Activated CD4-positive, alpha-beta T cell treated with anti-CD3 and anti-CD28 coated beads for 36 hours (primary cell): ENCODE results near the gene MRPL22. TPM values are rescaled to one million over a fixed set of nuclear protein-coding genes. Genes with fewer than 3 reads are reported as not detected.
"Not testable (repeated sequence)": the region's sequence is repeated elsewhere in the genome, so short reads cannot be mapped to it uniquely, and the experiment has no call there.

Experiments
- ATAC-seq: fragments of 200-7000 bp; cut with Tn5 transposase; one replicate; pipeline ENCODE4 v1.10.0; 2021; ENCODE audit warnings: mild to moderate bottlenecking, moderate library complexity
- CTCF ChIA-PET: fragments of 350-600 bp; sonication (Branson Sonifier 250); formaldehyde crosslinking; loops from one replicate; lab custom pipeline; 2021; ENCODE audit warnings: antibody characterized with exemption; lab: Charles Lee
- POLR2A ChIA-PET: fragments of 350-600 bp; sonication (Branson Sonifier 250); formaldehyde crosslinking; loops from one replicate; lab custom pipeline; 2021; ENCODE audit warnings: antibody characterized with exemption, inconsistent platforms; lab: Charles Lee
- DNase-seq: peaks from one replicate; pipeline ENCODE4 v3.0.0-alpha.2; 2020
- H3K27ac Mint-ChIP-seq: one replicate; pipeline ENCODE4 v1.8.0; 2021; ENCODE audit warnings: mixed read lengths
- H3K27me3 Mint-ChIP-seq: one replicate; pipeline ENCODE4 v1.8.0; 2021; ENCODE audit warnings: mixed read lengths
- H3K36me3 Mint-ChIP-seq: one replicate; pipeline ENCODE4 v1.8.0; 2021; ENCODE audit warnings: low read depth, mixed read lengths
- H3K4me1 Mint-ChIP-seq: one replicate; pipeline ENCODE4 v1.8.0; 2021; ENCODE audit warnings: mixed read lengths
- H3K4me3 Mint-ChIP-seq: one replicate; pipeline ENCODE4 v1.8.0; 2021; ENCODE audit warnings: mild to moderate bottlenecking, moderate library complexity, mixed read lengths
- H3K9me3 Mint-ChIP-seq: one replicate; pipeline ENCODE4 v1.8.0; 2021; ENCODE audit warnings: low read depth, mixed read lengths
- intact Hi-C, 2 experiments: fragments of 100-400 bp; cut with DNase I in 1 of 2; cut with micrococcal nuclease in 1 of 2; formaldehyde crosslinking; loops; one replicate each; pipeline versions ENCODE4 v1.14.2 to v1.15.1; 2022 to 2024; cut with DNase I, micrococcal nuclease
- total RNA-seq, 2 experiments: library from RNA; stranded (reverse); gene quantifications; one replicate each; pipeline ENCODE4 v1.2.3, GENCODE V29; 2021

MRPL22 gene
- total RNA-seq, 2 experiments from 2014 or later = 77.2 to 86.7 TPM

- Mint-ChIP-seq H3K36me3 (peaks cover 16% of the 10 kb centered on the region), H3K9me3 (no peaks in the 10 kb centered on the region), H3K27me3 (no peaks in the 10 kb centered on the region), H3K27ac (no peak overlapping the region), H3K4me1 (no peaks in the 10 kb centered on the region), H3K4me3 (no peak overlapping the region)
- ATAC-seq = no peak
- CTCF ChIA-PET = interaction anchor here (0.5 to 1.5 kb wide), 2 partner anchors 37 to 358 kb away, joined by 3 read pairs; no protein-coding TSS in a partner anchor
- POLR2A ChIA-PET = no interaction called here
- intact Hi-C loops = no loop called here
- DNase-seq = no peak
Measured at GRCh38 chr5:154968953-154969352, 28.1 kb downstream of the MRPL22 start.

GRCh38 chr5:154970759-154971158 lies 29.9 kb downstream of the MRPL22 start:
- DNase-seq (no peak), ATAC-seq (no peak)
- Mint-ChIP-seq H3K27me3 (no peaks in the 10 kb centered on the region), H3K4me3 (no peak overlapping the region), H3K4me1 (no peaks in the 10 kb centered on the region), H3K36me3 (peaks cover 23% of the 10 kb centered on the region), H3K9me3 (no peaks in the 10 kb centered on the region), H3K27ac (no peak overlapping the region)
- intact Hi-C loops = no loop called here
- POLR2A ChIA-PET = no interaction called here
- CTCF ChIA-PET = no interaction called here

DNA sequence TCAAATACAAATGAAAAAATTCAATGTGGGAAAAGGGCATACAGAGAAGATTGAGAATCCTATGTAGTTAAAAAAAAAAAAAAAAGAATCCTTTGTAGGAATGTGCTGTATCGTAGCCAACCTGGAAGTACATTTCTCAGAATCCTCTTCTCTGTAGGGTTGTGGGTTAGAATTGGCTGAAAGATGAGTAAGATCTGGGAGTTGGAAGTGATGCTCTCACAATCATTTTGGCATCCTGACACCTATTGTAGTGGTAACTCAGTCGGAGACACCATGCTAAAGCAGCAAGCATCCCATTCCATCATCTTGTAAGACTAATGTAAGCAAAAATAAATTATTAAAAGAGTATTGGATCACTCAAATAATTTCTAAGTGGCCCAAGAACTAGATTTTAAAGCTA lies 30.6 kb downstream of the MRPL22 start:
- Mint-ChIP-seq H3K27me3 (no peaks in the 10 kb centered on the region), H3K36me3 (peaks cover 24% of the 10 kb centered on the region), H3K4me1 (no peaks in the 10 kb centered on the region), H3K9me3 (no peaks in the 10 kb centered on the region), H3K4me3 (no peak overlapping the region), H3K27ac (no peak overlapping the region)
- no peak for ATAC-seq
- intact Hi-C loops = no loop called here
- POLR2A ChIA-PET = no interaction called here
- DNase-seq = no peak
- CTCF ChIA-PET = interaction anchor here (1.0 kb wide), 2 partner anchors 14 to 56 kb away, joined by 3 to 4 read pairs; no protein-coding TSS in a partner anchor

DNA sequence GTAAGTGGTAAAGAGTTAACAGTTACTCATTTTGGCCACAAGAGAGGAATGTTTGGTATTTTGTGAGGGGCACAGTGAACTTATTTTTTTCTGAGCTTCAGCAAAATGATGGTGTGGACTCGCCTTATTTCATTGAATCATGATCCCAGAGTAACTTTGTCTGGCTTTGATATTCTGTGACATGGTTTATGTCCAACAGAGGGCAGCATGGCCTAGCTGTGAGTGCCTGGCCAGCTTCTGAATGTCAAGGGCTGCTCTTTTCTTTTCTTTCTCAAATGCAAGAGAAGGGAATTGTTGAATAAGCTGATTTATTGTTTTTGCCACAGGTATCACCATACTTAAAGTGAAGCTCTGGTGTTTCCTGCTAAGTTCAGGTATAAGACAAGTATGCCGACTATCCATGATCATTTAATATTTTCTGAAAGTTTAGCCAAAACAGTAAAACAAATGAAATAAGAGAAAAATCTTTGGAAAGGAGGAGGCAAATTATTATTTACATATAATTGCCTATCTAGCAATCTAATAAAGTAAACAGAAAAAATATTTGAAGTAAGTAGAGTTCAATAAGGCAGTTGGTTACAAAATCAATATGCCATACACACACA lies 31.7 kb downstream of the MRPL22 start:
- CTCF ChIA-PET = interaction anchor here (0.6 to 1.4 kb wide), 5 partner anchors 13 to 202 kb away, joined by 3 to 4 read pairs (median 3); no protein-coding TSS in a partner anchor
- H3K9me3 Mint-ChIP-seq = no peaks in the 10 kb centered on the region
- peaks cover 20% of the 10 kb centered on the region for H3K36me3 Mint-ChIP-seq

GRCh38 chr5:154976082-154976481 lies 35.2 kb downstream of the MRPL22 start:
- not testable (repeated sequence) for H3K4me1 Mint-ChIP-seq
- CTCF ChIA-PET = interaction anchor here (1.1 kb wide), 1 partner anchor 8 kb away, joined by 3 read pairs; no protein-coding TSS in a partner anchor

More for the DNA sequence above, 31.7 kb downstream of the MRPL22 start:
- Mint-ChIP-seq H3K27ac (no peak overlapping the region), H3K27me3 (no peaks in the 10 kb centered on the region), H3K4me1 (peaks cover 3% of the 10 kb centered on the region), H3K4me3 (no peak overlapping the region)
- DNase-seq (peak; percentile 29), ATAC-seq (no peak)
- intact Hi-C loops = no loop called here
- POLR2A ChIA-PET = interaction anchor here (0.7 kb wide), 1 partner anchor 31 kb away, joined by 3 read pairs; no protein-coding TSS in a partner anchor

DNA sequence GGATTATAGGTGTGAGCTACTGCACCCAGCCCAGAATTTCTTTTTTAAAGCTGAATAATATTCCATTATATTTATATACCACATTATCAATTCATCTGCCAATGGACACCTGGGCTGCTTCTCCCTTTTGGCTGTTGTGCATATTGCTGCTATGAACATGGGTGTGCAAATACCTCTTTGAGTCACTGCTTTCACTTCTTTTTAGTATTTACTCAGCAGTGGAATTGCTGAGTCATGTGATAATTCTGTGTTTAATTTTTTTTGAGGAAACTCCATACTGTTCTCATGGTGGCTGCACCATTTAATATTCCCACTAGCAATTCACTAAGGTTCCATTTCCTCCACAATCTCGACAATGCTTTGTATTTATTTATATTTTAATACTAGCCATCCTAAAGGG lies 36.5 kb downstream of the MRPL22 start:
- DNase-seq = no peak
- no peaks in the 10 kb centered on the region for H3K27me3 Mint-ChIP-seq
- H3K4me3 Mint-ChIP-seq = no peak overlapping the region
- peaks cover 12% of the 10 kb centered on the region for H3K36me3 Mint-ChIP-seq
- H3K9me3 Mint-ChIP-seq = no peaks in the 10 kb centered on the region
- no peak overlapping the region for H3K27ac Mint-ChIP-seq
- ChIA-PET POLR2A (no interaction called here), CTCF (no interaction called here)
- H3K4me1 Mint-ChIP-seq = peaks cover 3% of the 10 kb centered on the region
- ATAC-seq = peak; percentile 55
- intact Hi-C loops = no loop called here

More at GRCh38 chr5:154976082-154976481, 35.2 kb downstream of the MRPL22 start:
- ATAC-seq, H3K4me3 Mint-ChIP-seq, H3K9me3 Mint-ChIP-seq, POLR2A ChIA-PET, intact Hi-C loops, H3K27me3 Mint-ChIP-seq, H3K27ac Mint-ChIP-seq, DNase-seq: not testable (repeated sequence)
- H3K36me3 Mint-ChIP-seq = peaks cover 12% of the 10 kb centered on the region

DNA sequence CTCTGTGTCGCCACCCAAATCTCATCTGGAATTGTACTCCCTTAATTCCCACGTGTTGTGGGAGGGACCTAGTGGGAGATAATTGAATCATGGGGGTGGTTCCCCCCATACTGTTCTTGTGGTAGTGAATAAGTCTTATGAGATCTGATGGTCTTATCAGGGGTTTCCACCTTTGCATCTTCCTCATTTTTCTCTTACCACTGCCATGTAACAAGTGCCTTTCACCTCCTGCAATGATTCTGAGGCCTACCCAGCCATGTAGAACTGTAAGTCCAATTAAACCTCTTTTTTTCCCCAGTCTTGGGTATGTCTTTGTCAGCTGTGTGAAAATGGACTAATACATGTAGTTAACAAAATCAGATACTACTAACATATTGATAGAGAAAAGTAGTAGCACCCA lies 37.4 kb downstream of the MRPL22 start:
- H3K27ac Mint-ChIP-seq, intact Hi-C loops, POLR2A ChIA-PET, H3K9me3 Mint-ChIP-seq, DNase-seq, H3K27me3 Mint-ChIP-seq, ATAC-seq, CTCF ChIA-PET, H3K4me3 Mint-ChIP-seq, H3K4me1 Mint-ChIP-seq: not testable (repeated sequence)
- H3K36me3 Mint-ChIP-seq = peaks cover 12% of the 10 kb centered on the region

DNA sequence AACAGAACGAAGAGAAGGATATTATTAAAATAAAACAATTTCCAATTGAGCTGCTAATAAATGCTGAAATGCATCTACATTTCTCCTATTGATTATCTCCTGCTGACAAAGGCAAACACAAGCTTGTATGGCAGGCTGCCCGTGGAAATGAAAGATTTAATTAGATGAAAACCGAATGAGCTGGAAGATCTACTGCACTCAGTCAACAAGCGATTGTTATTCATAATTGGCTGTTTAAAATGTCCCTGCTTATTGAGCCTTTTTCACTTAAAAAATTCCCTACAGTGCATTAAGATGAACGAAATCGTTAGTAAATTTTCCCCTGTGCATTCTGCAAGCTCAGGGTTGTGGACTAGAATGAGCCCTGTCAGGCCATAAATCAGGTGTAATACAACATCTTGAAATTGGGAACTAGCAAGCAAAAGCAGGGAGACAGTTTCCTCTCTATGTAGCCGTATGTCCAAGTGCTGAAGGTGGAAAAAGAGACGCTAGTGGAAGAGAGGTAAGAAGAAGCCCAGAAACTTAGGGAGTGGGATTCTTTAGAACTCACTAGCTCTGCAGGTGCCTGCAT lies 44.2 kb downstream of the MRPL22 start:
- H3K36me3 Mint-ChIP-seq = no peaks in the 10 kb centered on the region
- CTCF ChIA-PET = interaction anchor here (1.2 to 1.4 kb wide), 2 partner anchors 9 to 13 kb away, joined by 3 read pairs; no protein-coding TSS in a partner anchor

GRCh38 chr5:154986151-154986550 lies 45.3 kb downstream of the MRPL22 start:
- peaks cover 9% of the 10 kb centered on the region for H3K27me3 Mint-ChIP-seq
- no peaks in the 10 kb centered on the region for H3K9me3 Mint-ChIP-seq
- H3K27ac Mint-ChIP-seq = no peak overlapping the region
- H3K36me3 Mint-ChIP-seq = no peaks in the 10 kb centered on the region
- CTCF ChIA-PET = interaction anchor here (1.4 kb wide), 1 partner anchor 14 kb away, joined by 3 read pairs; no protein-coding TSS in a partner anchor
- ATAC-seq (no peak), DNase-seq (no peak)
- POLR2A ChIA-PET = no interaction called here
- H3K4me3 Mint-ChIP-seq = no peak overlapping the region
- H3K4me1 Mint-ChIP-seq = no peaks in the 10 kb centered on the region
- intact Hi-C loops = no loop called here

More for the DNA sequence above, 44.2 kb downstream of the MRPL22 start:
- Mint-ChIP-seq H3K27ac (no peak overlapping the region), H3K27me3 (peaks cover 9% of the 10 kb centered on the region), H3K9me3 (no peaks in the 10 kb centered on the region), H3K4me3 (no peak overlapping the region), H3K4me1 (no peaks in the 10 kb centered on the region)
- DNase-seq = no peak
- intact Hi-C loops = no loop called here
- POLR2A ChIA-PET = no interaction called here
- ATAC-seq = no peak

- no peak for ATAC-seq
- Mint-ChIP-seq H3K4me1 (no peaks in the 10 kb centered on the region), H3K9me3 (no peaks in the 10 kb centered on the region), H3K27ac (no peak overlapping the region), H3K36me3 (no peaks in the 10 kb centered on the region), H3K4me3 (no peak overlapping the region), H3K27me3 (peaks cover 9% of the 10 kb centered on the region)
- DNase-seq = no peak
- intact Hi-C loops = no loop called here
- ChIA-PET CTCF (interaction anchor here (0.6 to 1.1 kb wide), 2 partner anchors 9 to 61 kb away, joined by 3 read pairs; no protein-coding TSS in a partner anchor), POLR2A (no interaction called here)
Measured at GRCh38 chr5:154989626-154990025, 48.8 kb downstream of the MRPL22 start.

- Mint-ChIP-seq H3K4me1 (no peaks in the 10 kb centered on the region), H3K4me3 (no peak overlapping the region), H3K9me3 (no peaks in the 10 kb centered on the region), H3K36me3 (no peaks in the 10 kb centered on the region), H3K27me3 (peaks cover 4% of the 10 kb centered on the region), H3K27ac (no peak overlapping the region)
- intact Hi-C loops = no loop called here
- ChIA-PET POLR2A (no interaction called here), CTCF (no interaction called here)
- no peak for ATAC-seq
- no peak for DNase-seq
Measured at GRCh38 chr5:154993461-154993860, 52.6 kb downstream of the MRPL22 start.

- no peak overlapping the region for H3K4me3 Mint-ChIP-seq
- intact Hi-C loops = no loop called here
- ChIA-PET POLR2A (no interaction called here), CTCF (interaction anchor here (1.1 kb wide), 1 partner anchor 50 kb away, joined by 3 read pairs; no protein-coding TSS in a partner anchor)
- no peaks in the 10 kb centered on the region for H3K36me3 Mint-ChIP-seq
- DNase-seq (no peak), ATAC-seq (no peak)
- peaks cover 9% of the 10 kb centered on the region for H3K27me3 Mint-ChIP-seq
- H3K27ac Mint-ChIP-seq = no peak overlapping the region
- no peaks in the 10 kb centered on the region for H3K9me3 Mint-ChIP-seq
- H3K4me1 Mint-ChIP-seq = no peaks in the 10 kb centered on the region
Measured at GRCh38 chr5:154995679-154996078, 54.8 kb downstream of the MRPL22 start.
